ENCODE results near the gene BSG.

The BSG gene

DNA sequence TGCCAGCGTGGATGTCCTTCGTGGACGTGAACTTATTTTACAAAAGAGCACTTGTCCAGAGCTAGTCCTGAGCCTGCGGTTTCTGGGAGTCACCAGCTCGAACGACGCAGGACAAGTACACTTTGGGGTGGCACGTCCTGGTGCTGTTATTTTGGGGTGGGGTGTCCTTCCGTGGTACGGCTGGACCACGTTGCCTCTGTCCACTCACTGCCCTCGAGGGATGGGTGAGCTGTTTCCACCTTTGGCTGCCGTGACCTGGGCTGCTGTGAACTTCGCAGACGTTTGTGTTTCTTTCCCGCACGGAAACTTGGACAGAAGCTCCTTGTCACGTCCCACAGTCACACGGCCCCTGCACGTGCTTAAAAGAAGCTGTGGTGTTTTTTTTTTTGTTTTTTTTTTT is 17.6 kb upstream of the BSG start:
- no peak overlapping the region for H3K14ac ChIP-seq (ENCODE audit: low read length)
- H3K27me3 ChIP-seq (ENCODE audit: insufficient read depth, low read length) = no peaks in the 10 kb centered on the region
- H3K79me1 ChIP-seq (ENCODE audit: low read length) = peaks cover 1% of the 10 kb centered on the region
- no CpG with 5 or more reads among the region's 20 CpGs for WGBS (ENCODE audit: extremely low coverage, insufficient coverage, insufficient read length)
- H3K18ac ChIP-seq (ENCODE audit: low read length) = no peak overlapping the region
- H3K4me3 ChIP-seq (ENCODE audit: low read depth, low read length) = no peak overlapping the region
- H3K79me2 ChIP-seq (ENCODE audit: control insufficient read depth, insufficient read depth, low read length, poor library complexity) = no peaks in the 10 kb centered on the region
- no peak overlapping the region for H4K12ac ChIP-seq (ENCODE audit: low read depth, low read length)
- H3K4me1 ChIP-seq (ENCODE audit: control insufficient read depth in 1 of 2, insufficient read depth in 2 of 2, low read length in 2 of 2) = peaks cover 0 to 2% of the 10 kb centered on the region in 2 experiments
- no peak for DNase-seq
- H4K91ac ChIP-seq (ENCODE audit: low read depth, low read length) = no peak overlapping the region
- no peaks in the 10 kb centered on the region for H3K36me3 ChIP-seq (ENCODE audit: control insufficient read depth in 1 of 2, insufficient read depth in 2 of 2, low read length in 2 of 2)
- no peak overlapping the region for H2BK12ac ChIP-seq (ENCODE audit: low read length)
- H2AK5ac ChIP-seq (ENCODE audit: low read length) = no peak overlapping the region
- H3K27ac ChIP-seq (ENCODE audit: low read depth, low read length) = no peak overlapping the region
- no peak overlapping the region for H2BK5ac ChIP-seq (ENCODE audit: low read depth, low read length, poor library complexity)
- H2BK120ac ChIP-seq (ENCODE audit: insufficient read depth, low read length, poor library complexity) = no peak overlapping the region
- H3K23ac ChIP-seq (ENCODE audit: low read length) = no peak overlapping the region
- peaks cover 4% of the 10 kb centered on the region for H3K9me3 ChIP-seq (ENCODE audit: insufficient read depth, low read depth, low read length)
- H3K9ac ChIP-seq (ENCODE audit: low read length) = no peak overlapping the region
- no peak overlapping the region for H4K8ac ChIP-seq (ENCODE audit: low read depth, low read length)
- no peak overlapping the region for H3K4me2 ChIP-seq (ENCODE audit: low read length)
- H2AFZ ChIP-seq (ENCODE audit: insufficient read depth, low read length, poor library complexity) = no peak overlapping the region
- H3K4ac ChIP-seq (ENCODE audit: low read depth, low read length) = no peak overlapping the region

DNA sequence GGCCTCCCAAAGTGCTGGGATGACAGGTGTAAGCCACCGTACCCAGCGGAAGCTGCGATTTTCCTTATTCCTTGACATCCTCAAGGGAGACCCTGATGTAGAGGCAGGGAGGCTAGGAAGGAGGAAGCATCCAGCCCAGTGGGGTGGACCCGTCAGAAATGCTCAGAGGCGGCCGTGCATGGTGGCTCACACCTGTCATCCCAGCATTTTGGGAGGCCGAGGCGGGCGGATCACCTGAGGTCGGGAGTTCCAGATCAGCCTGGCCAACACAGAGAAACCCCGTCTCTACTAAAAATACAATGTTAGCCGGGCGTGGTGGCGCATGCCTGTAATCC is 17.0 kb upstream of the BSG start:
- no CpG with 5 or more reads among the region's 14 CpGs for WGBS (ENCODE audit: extremely low coverage, insufficient coverage, insufficient read length)
- no peak overlapping the region for H2BK5ac ChIP-seq (ENCODE audit: low read depth, low read length, poor library complexity)
- H2BK12ac ChIP-seq (ENCODE audit: low read length) = no peak overlapping the region

DNA sequence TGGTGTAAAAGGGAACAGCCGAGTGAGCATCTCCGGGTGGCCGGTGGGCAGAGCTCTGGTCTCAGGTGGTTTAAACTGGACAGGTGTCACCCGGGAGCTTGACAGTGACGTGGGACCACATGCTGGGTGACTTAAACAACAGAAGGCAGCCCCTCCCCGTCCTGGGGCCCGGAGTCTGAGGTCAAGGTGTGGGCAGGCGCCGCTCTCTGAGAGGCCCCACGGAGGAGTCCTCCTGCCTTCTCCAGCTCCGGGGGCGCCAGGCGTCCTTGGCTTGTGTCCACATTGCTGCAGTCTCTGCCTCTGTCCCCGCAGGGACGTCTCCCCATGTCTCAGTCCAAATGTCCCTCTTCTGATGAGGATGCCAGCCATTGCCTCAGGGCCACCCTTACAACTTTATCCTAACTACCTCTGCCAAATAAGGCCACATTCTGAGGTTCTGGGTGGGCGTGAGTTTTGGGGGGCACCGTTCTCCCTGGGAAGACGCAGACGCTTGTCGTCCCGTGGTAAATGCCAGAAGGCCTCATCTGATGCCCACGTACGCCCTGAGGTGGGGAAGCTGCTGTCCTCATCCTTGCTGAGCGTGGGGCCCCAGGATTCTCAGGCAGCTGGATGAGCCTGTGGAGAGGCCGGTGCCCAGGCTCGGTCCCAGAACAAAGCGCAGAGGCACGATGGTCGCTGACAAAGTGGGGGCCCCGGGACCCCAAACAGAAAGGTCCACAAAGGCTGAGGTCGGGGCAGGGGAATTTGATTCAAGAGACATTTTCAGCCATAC is 15.6 kb upstream of the BSG start:
- H3K4ac ChIP-seq (ENCODE audit: low read depth, low read length) = no peak overlapping the region
- WGBS (ENCODE audit: extremely low coverage, insufficient coverage, insufficient read length) = no CpG with 5 or more reads among the region's 31 CpGs
- no peak overlapping the region for H2AFZ ChIP-seq (ENCODE audit: insufficient read depth, low read length, poor library complexity)
- DNase-seq = no peak
- H4K12ac ChIP-seq (ENCODE audit: low read depth, low read length) = no peak overlapping the region
- no peaks in the 10 kb centered on the region for H3K79me2 ChIP-seq (ENCODE audit: control insufficient read depth, insufficient read depth, low read length, poor library complexity)
- H3K4me2 ChIP-seq (ENCODE audit: low read length) = no peak overlapping the region
- H3K4me3 ChIP-seq (ENCODE audit: low read depth, low read length) = no peak overlapping the region
- H3K79me1 ChIP-seq (ENCODE audit: low read length) = peaks cover 1% of the 10 kb centered on the region
- no peaks in the 10 kb centered on the region for H3K27me3 ChIP-seq (ENCODE audit: insufficient read depth, low read length)
- no peak overlapping the region for H3K18ac ChIP-seq (ENCODE audit: low read length)
- no peak overlapping the region for H4K8ac ChIP-seq (ENCODE audit: low read depth, low read length)
- H2BK12ac ChIP-seq (ENCODE audit: low read length) = no peak overlapping the region
- peaks cover 4% of the 10 kb centered on the region for H3K9me3 ChIP-seq (ENCODE audit: insufficient read depth, low read depth, low read length)
- H2AK5ac ChIP-seq (ENCODE audit: low read length) = peak overlapping the region; percentile 22
- H3K4me1 ChIP-seq (ENCODE audit: control insufficient read depth in 1 of 2, insufficient read depth in 2 of 2, low read length in 2 of 2) = peaks cover 0 to 2% of the 10 kb centered on the region in 2 experiments
- H3K27ac ChIP-seq (ENCODE audit: low read depth, low read length) = no peak overlapping the region
- no peak overlapping the region for H3K9ac ChIP-seq (ENCODE audit: low read length)
- H3K23ac ChIP-seq (ENCODE audit: low read length) = no peak overlapping the region
- no peak overlapping the region for H3K14ac ChIP-seq (ENCODE audit: low read length)
- H2BK5ac ChIP-seq (ENCODE audit: low read depth, low read length, poor library complexity) = no peak overlapping the region
- H2BK120ac ChIP-seq (ENCODE audit: insufficient read depth, low read length, poor library complexity) = no peak overlapping the region
- no peaks in the 10 kb centered on the region for H3K36me3 ChIP-seq (ENCODE audit: control insufficient read depth in 1 of 2, insufficient read depth in 2 of 2, low read length in 2 of 2)
- H4K91ac ChIP-seq (ENCODE audit: low read depth, low read length) = no peak overlapping the region

More for the DNA sequence above, 17.0 kb upstream of the BSG start:
- Histone ChIP-seq H3K4me3 (ENCODE audit: low read depth, low read length) (no peak overlapping the region), H3K36me3 (ENCODE audit: control insufficient read depth in 1 of 2, insufficient read depth in 2 of 2, low read length in 2 of 2) (no peaks in the 10 kb centered on the region), H4K91ac (ENCODE audit: low read depth, low read length) (no peak overlapping the region), H3K9ac (ENCODE audit: low read length) (no peak overlapping the region), H3K27me3 (ENCODE audit: insufficient read depth, low read length) (no peaks in the 10 kb centered on the region), H3K79me1 (ENCODE audit: low read length) (peaks cover 1% of the 10 kb centered on the region), H3K27ac (ENCODE audit: low read depth, low read length) (no peak overlapping the region), H2AK5ac (ENCODE audit: low read length) (no peak overlapping the region), H2BK120ac (ENCODE audit: insufficient read depth, low read length, poor library complexity) (no peak overlapping the region), H3K4me1 (ENCODE audit: control insufficient read depth in 1 of 2, insufficient read depth in 2 of 2, low read length in 2 of 2) (peaks cover 0 to 2% of the 10 kb centered on the region in 2 experiments), H3K9me3 (ENCODE audit: insufficient read depth, low read depth, low read length) (peaks cover 4% of the 10 kb centered on the region), H3K18ac (ENCODE audit: low read length) (no peak overlapping the region), H3K4me2 (ENCODE audit: low read length) (no peak overlapping the region), H3K4ac (ENCODE audit: low read depth, low read length) (no peak overlapping the region), H3K79me2 (ENCODE audit: control insufficient read depth, insufficient read depth, low read length, poor library complexity) (no peaks in the 10 kb centered on the region), H4K12ac (ENCODE audit: low read depth, low read length) (no peak overlapping the region), H2AFZ (ENCODE audit: insufficient read depth, low read length, poor library complexity) (no peak overlapping the region), H4K8ac (ENCODE audit: low read depth, low read length) (no peak overlapping the region), H3K23ac (ENCODE audit: low read length) (no peak overlapping the region), H3K14ac (ENCODE audit: low read length) (no peak overlapping the region)
- DNase-seq = no peak

DNA sequence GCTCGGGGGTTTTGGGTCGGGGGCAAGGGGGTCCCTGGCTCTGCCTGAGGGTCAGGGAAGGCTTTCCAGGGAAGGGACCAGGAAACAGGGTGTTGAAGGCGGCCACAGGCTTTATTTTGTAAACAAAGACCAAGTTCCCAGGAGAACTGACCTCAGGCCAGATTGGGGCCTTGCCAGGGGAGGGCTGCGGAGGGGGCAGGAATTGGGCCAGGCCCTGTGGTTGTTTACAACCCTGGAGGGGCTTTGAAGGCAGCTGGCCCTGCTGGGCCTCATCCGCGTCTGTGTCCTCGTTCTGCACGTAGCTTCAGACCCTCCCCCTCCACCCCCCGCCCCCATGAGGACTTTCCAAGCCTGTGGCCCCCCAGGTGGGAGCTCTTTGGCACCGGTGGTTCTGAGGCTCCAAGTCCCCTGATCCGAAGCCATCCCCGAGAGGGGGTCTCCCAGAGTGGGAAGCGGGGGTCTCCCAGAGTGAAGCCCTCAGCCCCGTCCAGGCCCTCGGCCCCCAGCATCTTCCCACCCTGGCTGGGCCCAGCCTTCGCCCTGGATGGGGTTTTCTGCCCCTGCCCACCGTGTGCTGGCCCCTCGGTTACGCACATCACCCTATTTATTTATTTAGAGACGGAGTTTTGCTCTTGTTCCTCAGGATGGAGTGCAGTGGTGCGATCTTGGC is 13.5 kb upstream of the BSG start:
- Histone ChIP-seq H3K9ac (ENCODE audit: low read length) (no peak overlapping the region), H2BK120ac (ENCODE audit: insufficient read depth, low read length, poor library complexity) (no peak overlapping the region), H3K36me3 (ENCODE audit: control insufficient read depth in 1 of 2, insufficient read depth in 2 of 2, low read length in 2 of 2) (no peaks in the 10 kb centered on the region), H3K4me2 (ENCODE audit: low read length) (no peak overlapping the region), H2AFZ (ENCODE audit: insufficient read depth, low read length, poor library complexity) (peak overlapping the region; percentile 52), H3K79me1 (ENCODE audit: low read length) (peaks cover 1% of the 10 kb centered on the region), H3K27ac (ENCODE audit: low read depth, low read length) (no peak overlapping the region), H3K27me3 (ENCODE audit: insufficient read depth, low read length) (no peaks in the 10 kb centered on the region), H3K18ac (ENCODE audit: low read length) (no peak overlapping the region), H4K12ac (ENCODE audit: low read depth, low read length) (no peak overlapping the region), H4K8ac (ENCODE audit: low read depth, low read length) (no peak overlapping the region), H4K91ac (ENCODE audit: low read depth, low read length) (no peak overlapping the region), H3K23ac (ENCODE audit: low read length) (no peak overlapping the region), H2AK5ac (ENCODE audit: low read length) (no peak overlapping the region), H3K4me1 (ENCODE audit: control insufficient read depth in 1 of 2, insufficient read depth in 2 of 2, low read length in 2 of 2) (peaks cover 0 to 2% of the 10 kb centered on the region in 2 experiments), H3K4me3 (ENCODE audit: low read depth, low read length) (no peak overlapping the region), H3K9me3 (ENCODE audit: insufficient read depth, low read depth, low read length) (peaks cover 6% of the 10 kb centered on the region), H2BK12ac (ENCODE audit: low read length) (no peak overlapping the region), H3K79me2 (ENCODE audit: control insufficient read depth, insufficient read depth, low read length, poor library complexity) (no peaks in the 10 kb centered on the region), H3K4ac (ENCODE audit: low read depth, low read length) (no peak overlapping the region), H2BK5ac (ENCODE audit: low read depth, low read length, poor library complexity) (no peak overlapping the region), H3K14ac (ENCODE audit: low read length) (no peak overlapping the region)
- DNase-seq = no peak
- WGBS (ENCODE audit: extremely low coverage, insufficient coverage, insufficient read length) = no CpG with 5 or more reads among the region's 21 CpGs

All from trophoblast cell (in vitro differentiated cells and primary cell).